IPS DF 4.7 (cell line): ENCODE measurements around the gene SCUBE2.

ENCODE experiments used
- DNase-seq: peaks from one replicate; pipeline ENCODE4 v3.0.0-alpha.2; 2013; ENCODE audit warnings: low spot score; ENCODE audit errors: extremely low read depth

Gene SCUBE2

GRCh38 chr11:9075556-9075955 is 15.8 kb downstream of the SCUBE2 start:
- DNase-seq = no peak

GRCh38 chr11:9074338-9075029 is 16.9 kb downstream of the SCUBE2 start:
- no peak for DNase-seq

DNA sequence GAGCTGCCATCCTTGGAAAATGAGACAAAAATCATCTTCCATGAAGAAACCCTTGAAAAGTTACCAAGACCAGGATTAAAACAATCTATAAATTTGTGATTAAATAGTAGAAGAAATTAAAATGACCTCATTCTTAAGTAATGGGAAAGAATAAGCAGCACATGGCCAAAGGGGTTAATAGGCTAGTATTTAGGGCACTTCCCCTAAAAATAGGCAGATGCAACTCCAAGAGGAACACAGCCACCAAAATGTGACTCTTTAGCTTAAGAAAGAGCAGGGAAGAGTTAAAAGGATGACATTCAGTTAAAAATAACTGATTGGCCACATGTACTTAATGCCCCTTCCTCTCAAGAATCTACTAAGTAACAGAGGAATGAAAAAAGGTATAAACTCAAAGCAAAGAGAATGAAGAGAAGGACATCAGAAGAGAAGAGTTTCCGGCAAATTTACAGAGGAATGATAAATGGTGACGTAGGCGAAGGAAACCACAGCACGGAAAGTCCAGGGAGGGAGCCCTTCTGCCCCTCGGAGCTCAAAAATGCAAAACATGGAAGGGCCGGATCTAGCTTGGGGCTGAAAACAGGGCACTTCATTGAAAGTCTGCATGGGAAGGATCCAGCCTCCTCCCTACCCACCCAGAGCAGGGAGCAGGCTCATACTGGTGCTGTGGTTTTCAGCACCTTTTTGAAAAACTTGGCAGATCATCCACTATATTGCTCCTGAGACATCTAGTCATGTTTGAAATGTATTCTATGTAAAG is 17.8 kb downstream of the SCUBE2 start:
- no peak for DNase-seq

DNA sequence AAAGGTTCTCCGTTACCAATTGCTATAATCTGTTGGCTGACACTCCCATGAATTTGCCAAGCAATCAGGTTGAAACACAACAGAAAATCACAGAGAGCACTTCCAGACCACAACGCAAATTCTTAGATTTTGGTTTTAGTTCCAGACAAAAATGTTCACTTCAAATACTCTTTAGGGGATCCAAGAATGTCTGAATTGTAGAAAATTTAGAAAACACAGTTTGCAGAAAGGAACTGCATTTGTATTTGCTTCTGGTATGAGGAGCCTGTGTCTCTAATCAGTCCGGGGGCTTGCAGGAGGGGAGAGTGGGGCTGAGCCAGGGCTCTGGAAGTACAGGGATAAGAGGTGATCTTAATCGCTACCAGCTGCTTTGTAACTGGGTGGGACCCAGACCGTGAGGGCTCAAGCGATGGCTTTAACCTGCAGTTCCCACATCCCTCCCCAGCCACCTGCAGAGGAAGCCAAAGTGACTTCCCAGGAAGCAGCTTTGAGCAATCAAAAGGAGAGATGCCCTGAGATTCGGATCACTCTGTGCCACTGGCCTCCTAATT is 18.7 kb downstream of the SCUBE2 start:
- DNase-seq = no peak

GRCh38 chr11:9071692-9072091 is 19.7 kb downstream of the SCUBE2 start:
- no peak for DNase-seq

GRCh38 chr11:9070749-9071491 is 20.5 kb downstream of the SCUBE2 start:
- no peak for DNase-seq

- no peak for DNase-seq
These were observed 21.4 kb downstream of the SCUBE2 start for GRCh38 chr11:9069862-9070470.

DNA sequence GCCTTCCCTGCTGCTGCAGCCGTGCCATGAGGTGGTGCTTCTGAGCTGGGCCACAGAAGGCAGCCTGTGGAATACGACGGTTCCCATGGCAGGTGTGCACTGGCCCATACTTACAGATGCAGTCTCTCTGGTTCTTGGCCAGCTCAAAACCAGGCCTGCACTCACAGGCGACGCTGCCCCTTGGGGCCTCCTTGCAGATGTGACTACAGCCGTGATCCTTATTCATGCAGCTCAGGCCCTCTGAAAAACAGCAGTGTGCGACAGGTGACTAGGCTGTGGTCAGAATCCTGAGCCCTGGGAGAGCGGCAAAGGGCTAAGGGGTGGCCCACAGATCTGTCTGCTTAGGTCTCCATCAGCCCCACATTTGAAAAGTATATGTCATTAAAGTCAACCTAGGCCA is 22.1 kb downstream of the SCUBE2 start:
- DNase-seq = no peak

- DNase-seq = no peak
These were observed 24.9 kb downstream of the SCUBE2 start for GRCh38 chr11:9066433-9066925.

GRCh38 chr11:9065607-9066432 is 25.6 kb downstream of the SCUBE2 start:
- DNase-seq = no peak

DNA sequence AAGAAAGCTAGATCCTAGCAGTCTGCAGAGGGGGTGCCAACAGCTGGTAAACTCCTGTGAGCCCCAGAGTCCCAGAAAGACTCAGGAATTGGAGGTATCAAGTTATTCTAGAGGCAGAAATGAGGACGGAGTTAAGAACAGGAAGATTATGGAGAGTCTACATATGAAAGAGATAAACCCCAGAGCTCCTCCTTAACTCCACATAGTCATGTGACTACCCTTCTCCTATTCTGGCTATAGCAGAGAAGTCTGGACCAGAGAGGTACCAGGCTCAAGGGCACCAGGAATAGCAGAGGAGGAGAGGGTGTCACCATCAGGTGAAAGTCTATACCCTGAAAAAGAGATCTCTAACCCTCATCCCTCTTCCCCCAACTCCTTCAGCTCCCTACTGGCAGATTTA is 29.6 kb downstream of the SCUBE2 start:
- DNase-seq = no peak

DNA sequence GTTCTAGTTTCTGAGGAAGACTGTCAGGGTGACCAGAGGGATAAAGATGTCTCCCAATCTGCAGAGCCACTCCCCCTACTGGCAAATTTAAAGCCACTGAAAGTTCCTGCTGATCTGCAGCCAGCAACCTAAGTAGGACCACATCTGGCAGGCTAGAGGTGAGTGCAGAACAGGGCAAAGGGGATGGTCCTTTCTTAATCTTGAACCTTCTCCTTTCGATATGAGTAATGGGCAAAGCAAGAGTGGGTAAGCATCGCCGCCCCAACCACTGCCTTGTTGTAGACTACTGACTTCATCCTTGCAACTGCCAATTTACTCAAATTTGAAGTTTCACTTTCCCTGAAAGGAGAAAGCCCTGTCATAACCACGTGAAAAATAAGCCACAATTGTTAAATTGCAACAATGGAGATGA is 30.7 kb downstream of the SCUBE2 start:
- DNase-seq = no peak

- DNase-seq = no peak
These were observed 32.0 kb downstream of the SCUBE2 start for GRCh38 chr11:9059406-9059805.

DNA sequence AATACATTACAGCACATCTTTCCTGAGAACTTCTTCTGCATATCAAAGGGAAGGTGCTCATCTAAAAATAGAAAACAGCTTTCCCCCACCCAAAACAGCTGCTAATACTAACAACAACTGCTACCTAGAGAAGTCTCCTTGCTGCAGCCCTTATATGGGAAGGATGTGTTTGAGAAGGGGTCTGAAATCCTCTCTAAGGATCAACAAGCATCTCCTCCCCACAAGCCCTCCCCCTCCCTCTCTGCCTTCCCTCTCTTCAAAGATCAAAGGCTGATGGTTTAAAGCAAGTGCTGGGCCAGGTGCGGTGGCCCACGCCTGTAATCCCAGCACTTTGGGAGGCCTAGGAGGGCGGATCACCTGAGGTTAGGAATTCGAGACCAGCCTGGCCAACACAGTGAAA is 33.5 kb downstream of the SCUBE2 start:
- no peak for DNase-seq

GRCh38 chr11:9057007-9057406 is 34.4 kb downstream of the SCUBE2 start:
- no peak for DNase-seq

- DNase-seq = no peak
These were observed 34.9 kb downstream of the SCUBE2 start for GRCh38 chr11:9056467-9056866.

DNA sequence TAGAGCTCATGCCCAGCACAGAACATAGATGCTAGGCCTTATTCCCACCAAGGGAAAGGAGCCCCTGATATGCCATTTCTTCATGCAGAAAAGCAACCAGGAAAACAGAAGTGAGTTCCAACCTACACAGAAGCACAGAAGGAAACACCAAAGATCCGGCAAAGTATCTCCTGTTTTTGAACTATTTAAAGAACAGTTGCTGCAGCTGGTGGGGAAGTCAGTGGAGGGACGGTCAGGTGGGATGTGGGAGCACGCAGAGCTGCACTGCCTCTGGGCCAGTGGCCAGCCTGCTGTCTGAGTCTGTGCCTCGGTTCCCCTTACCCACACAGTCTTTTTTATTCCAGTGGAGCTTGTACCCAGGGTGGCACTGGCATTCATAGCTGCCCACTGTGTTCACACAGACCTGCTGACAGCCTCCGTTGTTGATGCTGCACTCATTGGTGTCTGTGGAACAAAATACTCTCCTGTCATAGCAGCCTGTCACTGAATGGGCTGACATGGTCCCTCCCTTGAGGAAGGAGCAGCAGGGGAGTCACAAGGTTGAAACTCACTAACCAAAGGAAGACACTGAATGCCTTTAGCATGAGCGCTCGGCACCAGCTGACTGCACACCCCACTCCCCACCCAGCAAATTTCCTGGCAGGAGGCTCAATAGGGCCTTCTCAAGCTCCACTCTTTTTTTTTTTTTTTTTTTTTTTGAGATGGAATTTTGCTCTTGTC is 37.9 kb downstream of the SCUBE2 start:
- DNase-seq = no peak

DNA sequence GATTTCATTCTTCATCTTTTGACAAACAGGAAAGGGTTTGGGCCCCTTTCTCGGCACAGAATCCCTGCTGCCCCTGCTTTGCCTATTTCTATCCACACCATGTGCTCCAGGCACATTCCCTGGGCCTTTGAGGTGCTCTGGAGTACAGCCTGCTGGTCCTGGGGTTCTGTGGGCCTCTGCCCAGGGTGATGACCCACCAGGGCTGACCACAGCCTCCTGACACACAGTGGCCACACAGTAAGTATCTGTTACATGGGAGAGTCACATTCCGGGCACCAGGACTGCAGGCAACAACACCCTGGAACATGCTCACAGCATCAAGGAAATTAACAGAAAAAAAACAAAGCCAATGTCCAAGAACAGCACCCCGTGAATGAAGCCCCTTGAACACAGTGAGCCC is 39.1 kb downstream of the SCUBE2 start:
- no peak for DNase-seq

DNA sequence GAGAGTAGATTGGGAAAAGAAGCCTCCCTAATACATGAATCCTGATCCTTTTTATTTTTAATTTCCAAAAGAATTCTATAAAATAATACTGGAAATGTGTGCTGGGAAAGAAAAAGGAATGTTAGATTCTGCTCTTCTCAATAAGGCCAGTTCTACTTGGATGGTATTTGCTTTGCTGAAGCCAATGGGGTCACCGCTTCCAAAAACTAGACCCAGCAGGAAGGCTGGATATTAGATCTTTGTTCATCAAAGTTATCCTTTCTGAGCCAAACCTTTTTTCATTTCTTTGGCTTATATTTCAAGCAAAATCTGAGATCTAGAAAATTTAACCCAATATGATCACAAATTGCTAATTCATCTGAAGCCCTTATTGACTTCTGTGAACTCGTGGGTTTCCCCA is 41.4 kb downstream of the SCUBE2 start:
- no peak for DNase-seq

DNA sequence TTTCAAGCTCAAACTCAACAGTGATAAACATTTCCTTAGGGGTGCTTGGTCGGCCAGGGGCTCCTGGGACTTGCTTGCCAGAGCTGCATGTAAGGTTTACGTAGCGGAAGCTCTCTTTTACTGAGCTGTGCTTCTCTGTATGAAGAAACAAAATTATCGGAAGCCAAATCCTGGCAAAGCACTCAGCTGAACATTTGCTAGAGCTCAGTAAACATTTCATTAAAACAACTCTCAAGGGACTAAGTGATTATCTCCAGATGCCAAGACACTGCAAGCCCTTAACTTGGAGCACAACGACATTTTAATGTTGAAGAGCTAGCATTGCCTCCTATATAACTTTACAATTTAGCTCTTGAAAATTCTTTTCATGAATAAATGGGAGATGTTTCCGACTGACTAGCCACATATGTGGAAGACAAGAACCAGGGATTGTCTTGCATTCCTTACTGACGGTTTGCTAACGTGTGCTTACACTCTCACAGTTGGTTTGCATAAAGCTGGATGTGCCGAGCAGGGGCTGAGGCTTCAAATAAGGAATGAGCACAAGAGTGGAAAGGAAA is 43.4 kb downstream of the SCUBE2 start:
- no peak for DNase-seq
